HEK293 (cell line): ENCODE measurements around the gene ZNF106.

Experiments used
- CTCF ChIP-seq: fragments of 450-650 bp; formaldehyde crosslinking; IDR thresholded peaks from 2 replicates; pipeline ENCODE4 v1.5.1; 2016; ENCODE audit warnings: missing biosample characterization, missing genetic modification characterization
- REST ChIP-seq: fragments of 450-650 bp; formaldehyde crosslinking; IDR thresholded peaks from 2 replicates; pipeline ENCODE4 v1.5.1; 2016; ENCODE audit warnings: missing biosample characterization, missing genetic modification characterization
- TCF7L2 ChIP-seq: IDR thresholded peaks from 2 replicates; pipeline ENCODE4 v1.6.1; 2011; ENCODE audit warnings: low read depth, mild to moderate bottlenecking, inconsistent platforms, low read length, moderate library complexity, borderline replicate concordance
- ZFP3 ChIP-seq: fragments of 450-650 bp; formaldehyde crosslinking; IDR thresholded peaks from 2 replicates; pipeline ENCODE4 v1.5.1; 2016; ENCODE audit warnings: low read depth, missing biosample characterization, missing genetic modification characterization
- ZNF121 ChIP-seq: fragments of 450-650 bp; formaldehyde crosslinking; IDR thresholded peaks from 2 replicates; pipeline ENCODE4 v1.5.1; 2016; ENCODE audit warnings: missing biosample characterization, missing genetic modification characterization
- ZNF24 ChIP-seq: fragments of 450-650 bp; formaldehyde crosslinking; IDR thresholded peaks from 2 replicates; pipeline ENCODE4 v1.5.1; 2016; ENCODE audit warnings: missing biosample characterization, missing genetic modification characterization
- ZNF549 ChIP-seq: fragments of 450-650 bp; IDR thresholded peaks from 2 replicates; pipeline ENCODE4 v1.5.1; 2018; ENCODE audit warnings: missing biosample characterization, missing genetic modification characterization, mild to moderate bottlenecking, inconsistent platforms, moderate library complexity
- ZNF792 ChIP-seq: fragments of 450-650 bp; formaldehyde crosslinking; IDR thresholded peaks from 2 replicates; pipeline ENCODE4 v1.5.1; 2016; ENCODE audit warnings: missing biosample characterization, missing genetic modification characterization
- TF ChIP-seq, protein P1 (sequence below): fragments of 450-650 bp; formaldehyde crosslinking; conservative IDR thresholded peaks from 2 replicates; pipeline ENCODE4 v1.5.1; 2016; ENCODE audit warnings: low read depth, missing biosample characterization, missing genetic modification characterization
- TF ChIP-seq, protein P2 (sequence below): fragments of 450-650 bp; formaldehyde crosslinking; IDR thresholded peaks from 2 replicates; pipeline ENCODE4 v1.5.1; 2016; ENCODE audit warnings: missing biosample characterization, missing genetic modification characterization
- TF ChIP-seq, protein P3 (sequence below): fragments of 450-650 bp; IDR thresholded peaks from 2 replicates; pipeline ENCODE4 v1.5.1; 2018; ENCODE audit warnings: missing biosample characterization, missing genetic modification characterization
- TF ChIP-seq, protein P4 (sequence below): IDR thresholded peaks from 2 replicates; pipeline ENCODE4 v1.6.1; 2011; ENCODE audit warnings: mild to moderate bottlenecking, low read depth, low read length, borderline replicate concordance
- TF ChIP-seq, protein P5 (sequence below): fragments of 450-650 bp; formaldehyde crosslinking; IDR thresholded peaks from 2 replicates; pipeline ENCODE4 v1.5.1; 2016; ENCODE audit warnings: missing biosample characterization, missing genetic modification characterization

DNA sequence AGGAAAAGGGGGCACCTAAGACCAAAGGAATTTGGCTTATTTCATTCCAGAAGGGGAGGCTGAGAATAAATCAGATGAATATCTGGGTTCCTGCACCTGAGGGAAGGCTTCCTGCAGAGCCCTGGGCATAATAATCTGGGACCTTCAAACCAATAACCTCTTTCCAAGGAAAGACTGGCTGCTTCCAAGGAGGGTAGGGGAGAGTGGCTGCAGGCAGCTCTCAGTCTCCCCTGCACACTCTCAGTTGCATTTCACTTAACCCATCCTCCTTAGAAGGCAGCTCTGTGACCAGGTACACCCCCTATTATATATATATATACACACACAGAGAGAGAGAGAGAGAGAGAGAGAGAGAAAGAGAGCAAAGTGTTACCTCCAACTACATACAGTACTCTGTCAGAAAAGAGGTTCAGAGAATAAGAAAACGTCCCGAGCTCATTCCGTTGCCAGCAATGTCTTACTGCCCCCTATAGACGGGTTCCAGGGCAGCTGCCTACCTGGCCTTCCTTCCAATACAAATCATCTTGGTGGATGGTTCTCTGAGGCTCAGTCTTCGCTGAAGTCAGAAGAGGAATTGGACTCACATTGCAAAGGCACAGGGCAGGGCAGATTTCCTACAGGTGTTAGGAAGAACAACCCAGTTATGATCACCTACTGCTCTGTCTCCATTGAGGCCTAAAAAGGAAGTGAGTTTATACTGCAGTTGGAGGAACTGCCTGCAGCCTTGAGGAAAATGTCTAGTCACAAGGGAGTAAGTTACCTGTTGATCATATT lies 105.5 kb downstream of the ZNF106 start:
- TF ChIP-seq ZNF121 (tag by site-specific recombination), result no peak
- TF ChIP-seq ZNF792 (tag by site-specific recombination), result no peak
- TF ChIP-seq, protein P1, sequence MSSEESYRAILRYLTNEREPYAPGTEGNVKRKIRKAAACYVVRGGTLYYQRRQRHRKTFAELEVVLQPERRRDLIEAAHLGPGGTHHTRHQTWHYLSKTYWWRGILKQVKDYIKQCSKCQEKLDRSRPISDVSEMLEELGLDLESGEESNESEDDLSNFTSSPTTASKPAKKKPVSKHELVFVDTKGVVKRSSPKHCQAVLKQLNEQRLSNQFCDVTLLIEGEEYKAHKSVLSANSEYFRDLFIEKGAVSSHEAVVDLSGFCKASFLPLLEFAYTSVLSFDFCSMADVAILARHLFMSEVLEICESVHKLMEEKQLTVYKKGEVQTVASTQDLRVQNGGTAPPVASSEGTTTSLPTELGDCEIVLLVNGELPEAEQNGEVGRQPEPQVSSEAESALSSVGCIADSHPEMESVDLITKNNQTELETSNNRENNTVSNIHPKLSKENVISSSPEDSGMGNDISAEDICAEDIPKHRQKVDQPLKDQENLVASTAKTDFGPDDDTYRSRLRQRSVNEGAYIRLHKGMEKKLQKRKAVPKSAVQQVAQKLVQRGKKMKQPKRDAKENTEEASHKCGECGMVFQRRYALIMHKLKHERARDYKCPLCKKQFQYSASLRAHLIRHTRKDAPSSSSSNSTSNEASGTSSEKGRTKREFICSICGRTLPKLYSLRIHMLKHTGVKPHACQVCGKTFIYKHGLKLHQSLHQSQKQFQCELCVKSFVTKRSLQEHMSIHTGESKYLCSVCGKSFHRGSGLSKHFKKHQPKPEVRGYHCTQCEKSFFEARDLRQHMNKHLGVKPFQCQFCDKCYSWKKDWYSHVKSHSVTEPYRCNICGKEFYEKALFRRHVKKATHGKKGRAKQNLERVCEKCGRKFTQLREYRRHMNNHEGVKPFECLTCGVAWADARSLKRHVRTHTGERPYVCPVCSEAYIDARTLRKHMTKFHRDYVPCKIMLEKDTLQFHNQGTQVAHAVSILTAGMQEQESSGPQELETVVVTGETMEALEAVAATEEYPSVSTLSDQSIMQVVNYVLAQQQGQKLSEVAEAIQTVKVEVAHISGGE (tag by site-specific recombination), result no peak
- TF ChIP-seq ZNF24 (tag by site-specific recombination), result no peak
- TF ChIP-seq, protein P2, sequence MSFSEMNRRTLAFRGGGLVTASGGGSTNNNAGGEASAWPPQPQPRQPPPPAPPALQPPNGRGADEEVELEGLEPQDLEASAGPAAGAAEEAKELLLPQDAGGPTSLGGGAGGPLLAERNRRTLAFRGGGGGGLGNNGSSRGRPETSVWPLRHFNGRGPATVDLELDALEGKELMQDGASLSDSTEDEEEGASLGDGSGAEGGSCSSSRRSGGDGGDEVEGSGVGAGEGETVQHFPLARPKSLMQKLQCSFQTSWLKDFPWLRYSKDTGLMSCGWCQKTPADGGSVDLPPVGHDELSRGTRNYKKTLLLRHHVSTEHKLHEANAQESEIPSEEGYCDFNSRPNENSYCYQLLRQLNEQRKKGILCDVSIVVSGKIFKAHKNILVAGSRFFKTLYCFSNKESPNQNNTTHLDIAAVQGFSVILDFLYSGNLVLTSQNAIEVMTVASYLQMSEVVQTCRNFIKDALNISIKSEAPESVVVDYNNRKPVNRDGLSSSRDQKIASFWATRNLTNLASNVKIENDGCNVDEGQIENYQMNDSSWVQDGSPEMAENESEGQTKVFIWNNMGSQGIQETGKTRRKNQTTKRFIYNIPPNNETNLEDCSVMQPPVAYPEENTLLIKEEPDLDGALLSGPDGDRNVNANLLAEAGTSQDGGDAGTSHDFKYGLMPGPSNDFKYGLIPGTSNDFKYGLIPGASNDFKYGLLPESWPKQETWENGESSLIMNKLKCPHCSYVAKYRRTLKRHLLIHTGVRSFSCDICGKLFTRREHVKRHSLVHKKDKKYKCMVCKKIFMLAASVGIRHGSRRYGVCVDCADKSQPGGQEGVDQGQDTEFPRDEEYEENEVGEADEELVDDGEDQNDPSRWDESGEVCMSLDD (tag by site-specific recombination), result no peak
- no peak for TF ChIP-seq CTCF (tag by site-specific recombination)
- no peak for TF ChIP-seq ZNF549 (tag by site-specific recombination)
- TF ChIP-seq, protein P3, sequence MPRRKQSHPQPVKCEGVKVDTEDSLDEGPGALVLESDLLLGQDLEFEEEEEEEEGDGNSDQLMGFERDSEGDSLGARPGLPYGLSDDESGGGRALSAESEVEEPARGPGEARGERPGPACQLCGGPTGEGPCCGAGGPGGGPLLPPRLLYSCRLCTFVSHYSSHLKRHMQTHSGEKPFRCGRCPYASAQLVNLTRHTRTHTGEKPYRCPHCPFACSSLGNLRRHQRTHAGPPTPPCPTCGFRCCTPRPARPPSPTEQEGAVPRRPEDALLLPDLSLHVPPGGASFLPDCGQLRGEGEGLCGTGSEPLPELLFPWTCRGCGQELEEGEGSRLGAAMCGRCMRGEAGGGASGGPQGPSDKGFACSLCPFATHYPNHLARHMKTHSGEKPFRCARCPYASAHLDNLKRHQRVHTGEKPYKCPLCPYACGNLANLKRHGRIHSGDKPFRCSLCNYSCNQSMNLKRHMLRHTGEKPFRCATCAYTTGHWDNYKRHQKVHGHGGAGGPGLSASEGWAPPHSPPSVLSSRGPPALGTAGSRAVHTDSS (tag by site-specific recombination), result no peak
- TF ChIP-seq, protein P4, sequence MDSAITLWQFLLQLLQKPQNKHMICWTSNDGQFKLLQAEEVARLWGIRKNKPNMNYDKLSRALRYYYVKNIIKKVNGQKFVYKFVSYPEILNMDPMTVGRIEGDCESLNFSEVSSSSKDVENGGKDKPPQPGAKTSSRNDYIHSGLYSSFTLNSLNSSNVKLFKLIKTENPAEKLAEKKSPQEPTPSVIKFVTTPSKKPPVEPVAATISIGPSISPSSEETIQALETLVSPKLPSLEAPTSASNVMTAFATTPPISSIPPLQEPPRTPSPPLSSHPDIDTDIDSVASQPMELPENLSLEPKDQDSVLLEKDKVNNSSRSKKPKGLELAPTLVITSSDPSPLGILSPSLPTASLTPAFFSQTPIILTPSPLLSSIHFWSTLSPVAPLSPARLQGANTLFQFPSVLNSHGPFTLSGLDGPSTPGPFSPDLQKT, result no peak
- TF ChIP-seq REST (tag by site-specific recombination), result no peak
- TF ChIP-seq, protein P5, sequence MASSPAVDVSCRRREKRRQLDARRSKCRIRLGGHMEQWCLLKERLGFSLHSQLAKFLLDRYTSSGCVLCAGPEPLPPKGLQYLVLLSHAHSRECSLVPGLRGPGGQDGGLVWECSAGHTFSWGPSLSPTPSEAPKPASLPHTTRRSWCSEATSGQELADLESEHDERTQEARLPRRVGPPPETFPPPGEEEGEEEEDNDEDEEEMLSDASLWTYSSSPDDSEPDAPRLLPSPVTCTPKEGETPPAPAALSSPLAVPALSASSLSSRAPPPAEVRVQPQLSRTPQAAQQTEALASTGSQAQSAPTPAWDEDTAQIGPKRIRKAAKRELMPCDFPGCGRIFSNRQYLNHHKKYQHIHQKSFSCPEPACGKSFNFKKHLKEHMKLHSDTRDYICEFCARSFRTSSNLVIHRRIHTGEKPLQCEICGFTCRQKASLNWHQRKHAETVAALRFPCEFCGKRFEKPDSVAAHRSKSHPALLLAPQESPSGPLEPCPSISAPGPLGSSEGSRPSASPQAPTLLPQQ (tag by site-specific recombination), result no peak
- no peak for TF ChIP-seq ZFP3 (tag by site-specific recombination)
- TF ChIP-seq TCF7L2, result no peak
